Type B pancreatic cell (in vitro differentiated cells): ENCODE data around the gene KMT2E. TPM values are rescaled to one million over a fixed set of nuclear protein-coding genes. Genes with fewer than 3 reads are reported as not detected.

ENCODE experiments used
- DNase-seq: peaks from one replicate; pipeline ENCODE4 v3.0.0; 2021; ENCODE audit warnings: mixed read lengths; ENCODE audit not compliant: unreplicated experiment; ENCODE audit errors: extremely low spot score
- H3K27ac Mint-ChIP-seq: 2 replicates; pipeline ENCODE4 v1.8.0; 2021; ENCODE audit warnings: mild to moderate bottlenecking, mixed read lengths
- H3K27me3 Mint-ChIP-seq: 2 replicates; pipeline ENCODE4 v1.8.0; 2021; ENCODE audit warnings: mixed read lengths
- H3K36me3 Mint-ChIP-seq: 2 replicates; pipeline ENCODE4 v1.8.0; 2021; ENCODE audit warnings: mixed read lengths
- H3K4me1 Mint-ChIP-seq: one replicate; pipeline ENCODE4 v1.8.0; 2021; ENCODE audit warnings: mixed read lengths; ENCODE audit not compliant: unreplicated experiment
- H3K4me3 Mint-ChIP-seq: 2 replicates; pipeline ENCODE4 v1.8.0; 2021; ENCODE audit warnings: mild to moderate bottlenecking, mixed read lengths
- H3K9me3 Mint-ChIP-seq: 2 replicates; pipeline ENCODE4 v1.8.0; 2021; ENCODE audit warnings: mixed read lengths
- CTCF ChIP-seq: fragments of 200-600 bp; sonication (generic); conservative IDR thresholded peaks from 2 replicates; pipeline ENCODE4 v1.5.0; 2021; ENCODE audit warnings: antibody characterized with exemption, mild to moderate bottlenecking
- total RNA-seq: library from RNA; stranded (reverse); gene quantifications from 2 replicates; pipeline ENCODE4 v1.2.1, GENCODE V29; 2021; ENCODE audit warnings: low replicate concordance

The KMT2E gene
- total RNA-seq, 1 donor from 2014 or later, result 75.6 TPM

GRCh38 chr7:105055621-105056020, 41.6 kb downstream of the KMT2E start:
- Mint-ChIP-seq H3K4me1 (peaks cover 9% of the 10 kb centered on the region), H3K27ac (no peak overlapping the region), H3K36me3 (peaks cover 19% of the 10 kb centered on the region), H3K9me3 (no peaks in the 10 kb centered on the region), H3K27me3 (no peaks in the 10 kb centered on the region), H3K4me3 (no peak overlapping the region)
- DNase-seq, result no peak
- TF ChIP-seq CTCF, result no peak

- no peak overlapping the region for H3K27ac Mint-ChIP-seq
- no peak overlapping the region for H3K4me3 Mint-ChIP-seq
- TF ChIP-seq CTCF, result no peak
- no peaks in the 10 kb centered on the region for H3K27me3 Mint-ChIP-seq
- H3K9me3 Mint-ChIP-seq, result no peaks in the 10 kb centered on the region
- DNase-seq, result no peak
- H3K36me3 Mint-ChIP-seq, result peaks cover 9% of the 10 kb centered on the region
- peaks cover 9% of the 10 kb centered on the region for H3K4me1 Mint-ChIP-seq
Observed at GRCh38 chr7:105057472-105057871, 43.5 kb downstream of the KMT2E start.

GRCh38 chr7:105060437-105060836, 46.4 kb downstream of the KMT2E start:
- Mint-ChIP-seq H3K9me3 (no peaks in the 10 kb centered on the region), H3K36me3 (peaks cover 13% of the 10 kb centered on the region), H3K27ac (no peak overlapping the region), H3K4me3 (no peak overlapping the region), H3K4me1 (peaks cover 7% of the 10 kb centered on the region), H3K27me3 (no peaks in the 10 kb centered on the region)
- DNase-seq, result no peak
- TF ChIP-seq CTCF, result no peak

GRCh38 chr7:105060923-105061322, 46.9 kb downstream of the KMT2E start:
- H3K9me3 Mint-ChIP-seq, result no peaks in the 10 kb centered on the region
- TF ChIP-seq CTCF, result no peak
- H3K36me3 Mint-ChIP-seq, result peaks cover 10% of the 10 kb centered on the region
- H3K27ac Mint-ChIP-seq, result no peak overlapping the region
- no peak overlapping the region for H3K4me3 Mint-ChIP-seq
- peaks cover 3% of the 10 kb centered on the region for H3K4me1 Mint-ChIP-seq
- no peaks in the 10 kb centered on the region for H3K27me3 Mint-ChIP-seq
- no peak for DNase-seq

GRCh38 chr7:105065104-105065503, 51.1 kb downstream of the KMT2E start:
- H3K4me1 Mint-ChIP-seq, result no peaks in the 10 kb centered on the region
- no peak overlapping the region for H3K27ac Mint-ChIP-seq
- no peak overlapping the region for H3K4me3 Mint-ChIP-seq
- H3K9me3 Mint-ChIP-seq, result no peaks in the 10 kb centered on the region
- no peaks in the 10 kb centered on the region for H3K27me3 Mint-ChIP-seq
- peaks cover 21% of the 10 kb centered on the region for H3K36me3 Mint-ChIP-seq
- no peak for TF ChIP-seq CTCF
- DNase-seq, result no peak

GRCh38 chr7:105067691-105068090, 53.7 kb downstream of the KMT2E start:
- H3K27me3 Mint-ChIP-seq, result no peaks in the 10 kb centered on the region
- H3K4me3 Mint-ChIP-seq, result no peak overlapping the region
- H3K27ac Mint-ChIP-seq, result no peak overlapping the region
- H3K9me3 Mint-ChIP-seq, result no peaks in the 10 kb centered on the region
- no peak for TF ChIP-seq CTCF
- H3K36me3 Mint-ChIP-seq, result peaks cover 28% of the 10 kb centered on the region
- no peak for DNase-seq
- no peaks in the 10 kb centered on the region for H3K4me1 Mint-ChIP-seq
